Activated naive CD8-positive, alpha-beta T cell (primary cell): ENCODE data around the gene GAS7.

Source experiments
- H3K27ac Mint-ChIP-seq: one replicate; pipeline ENCODE4 v1.8.0; 2021; ENCODE audit warnings: mixed read lengths
- H3K27me3 Mint-ChIP-seq: one replicate; pipeline ENCODE4 v1.8.0; 2021; ENCODE audit warnings: mixed read lengths
- H3K36me3 Mint-ChIP-seq: one replicate; pipeline ENCODE4 v1.8.0; 2021; ENCODE audit warnings: mixed read lengths
- H3K4me1 Mint-ChIP-seq: one replicate; pipeline ENCODE4 v1.8.0; 2021; ENCODE audit warnings: low read depth, mixed read lengths
- H3K4me3 Mint-ChIP-seq: one replicate; pipeline ENCODE4 v1.8.0; 2021; ENCODE audit warnings: mild to moderate bottlenecking, mixed read lengths
- H3K9me3 Mint-ChIP-seq: one replicate; pipeline ENCODE4 v1.8.0; 2021; ENCODE audit warnings: low read depth, mixed read lengths

GAS7 gene

GRCh38 chr17:9878356-9878755 is 320.1 kb downstream of the GAS7 start:
- Mint-ChIP-seq H3K36me3 (no peaks in the 10 kb centered on the region), H3K27me3 (peaks cover 3% of the 10 kb centered on the region), H3K9me3 (peaks cover 12% of the 10 kb centered on the region), H3K27ac (no peak overlapping the region), H3K4me3 (no peak overlapping the region), H3K4me1 (no peaks in the 10 kb centered on the region)

- peaks cover 2% of the 10 kb centered on the region for H3K27me3 Mint-ChIP-seq
These were observed 323.0 kb downstream of the GAS7 start for GRCh38 chr17:9875441-9875840.

GRCh38 chr17:9874722-9875121 is 323.7 kb downstream of the GAS7 start:
- H3K4me3 Mint-ChIP-seq, result no peak overlapping the region
- no peaks in the 10 kb centered on the region for H3K4me1 Mint-ChIP-seq
- peaks cover 2% of the 10 kb centered on the region for H3K27me3 Mint-ChIP-seq
- H3K36me3 Mint-ChIP-seq, result no peaks in the 10 kb centered on the region
- H3K9me3 Mint-ChIP-seq, result no peaks in the 10 kb centered on the region
- H3K27ac Mint-ChIP-seq, result no peak overlapping the region

More at GRCh38 chr17:9875441-9875840, 323.0 kb downstream of the GAS7 start:
- Mint-ChIP-seq H3K9me3 (no peaks in the 10 kb centered on the region), H3K27ac (no peak overlapping the region), H3K36me3 (no peaks in the 10 kb centered on the region), H3K4me3 (no peak overlapping the region), H3K4me1 (no peaks in the 10 kb centered on the region)

- Mint-ChIP-seq H3K36me3 (no peaks in the 10 kb centered on the region), H3K4me3 (no peak overlapping the region), H3K27me3 (peaks cover 2% of the 10 kb centered on the region), H3K4me1 (no peaks in the 10 kb centered on the region), H3K27ac (no peak overlapping the region), H3K9me3 (no peaks in the 10 kb centered on the region)
These were observed 325.6 kb downstream of the GAS7 start for GRCh38 chr17:9872852-9873251.

GRCh38 chr17:9868552-9868951 is 329.9 kb downstream of the GAS7 start:
- Mint-ChIP-seq H3K4me3 (no peak overlapping the region), H3K27ac (no peak overlapping the region), H3K4me1 (no peaks in the 10 kb centered on the region), H3K36me3 (no peaks in the 10 kb centered on the region), H3K27me3 (no peaks in the 10 kb centered on the region), H3K9me3 (peaks cover under 1% of the 10 kb centered on the region)

GRCh38 chr17:9865586-9865985 is 332.8 kb downstream of the GAS7 start:
- H3K27me3 Mint-ChIP-seq, result no peaks in the 10 kb centered on the region
- no peaks in the 10 kb centered on the region for H3K4me1 Mint-ChIP-seq
- H3K4me3 Mint-ChIP-seq, result no peak overlapping the region
- H3K27ac Mint-ChIP-seq, result no peak overlapping the region
- H3K36me3 Mint-ChIP-seq, result no peaks in the 10 kb centered on the region
- H3K9me3 Mint-ChIP-seq, result peaks cover 7% of the 10 kb centered on the region

GRCh38 chr17:9862949-9863348 is 335.5 kb downstream of the GAS7 start:
- H3K4me1 Mint-ChIP-seq, result no peaks in the 10 kb centered on the region
- no peak overlapping the region for H3K27ac Mint-ChIP-seq
- no peaks in the 10 kb centered on the region for H3K27me3 Mint-ChIP-seq
- H3K9me3 Mint-ChIP-seq, result peaks cover 15% of the 10 kb centered on the region
- H3K4me3 Mint-ChIP-seq, result no peak overlapping the region
- H3K36me3 Mint-ChIP-seq, result no peaks in the 10 kb centered on the region

- H3K27ac Mint-ChIP-seq, result no peak overlapping the region
- H3K36me3 Mint-ChIP-seq, result no peaks in the 10 kb centered on the region
- no peak overlapping the region for H3K4me3 Mint-ChIP-seq
- no peaks in the 10 kb centered on the region for H3K27me3 Mint-ChIP-seq
- peaks cover 15% of the 10 kb centered on the region for H3K9me3 Mint-ChIP-seq
- no peaks in the 10 kb centered on the region for H3K4me1 Mint-ChIP-seq
These were observed 336.2 kb downstream of the GAS7 start for GRCh38 chr17:9862220-9862619.

GRCh38 chr17:9860851-9861250 is 337.6 kb downstream of the GAS7 start:
- H3K36me3 Mint-ChIP-seq, result no peaks in the 10 kb centered on the region
- no peaks in the 10 kb centered on the region for H3K4me1 Mint-ChIP-seq
- H3K27me3 Mint-ChIP-seq, result no peaks in the 10 kb centered on the region
- no peak overlapping the region for H3K27ac Mint-ChIP-seq
- H3K9me3 Mint-ChIP-seq, result peaks cover 15% of the 10 kb centered on the region
- H3K4me3 Mint-ChIP-seq, result no peak overlapping the region
